GM23338 (cell line): ENCODE data around the gene CENPN. TPM values are rescaled to one million over a fixed set of nuclear protein-coding genes. Genes with fewer than 3 reads are reported as not detected.

ENCODE experiments used
- ATAC-seq: fragments of 200-7000 bp; cut with Tn5 transposase; 3 replicates; pipeline ENCODE4 v1.9.1; 2020
- DNase-seq: peaks from one replicate; pipeline ENCODE4 v3.0.0-alpha.2; 2015; ENCODE audit warnings: low spot score
- H2AFZ ChIP-seq: fragments of 200-600 bp; sonication (generic); 2 replicates; pipeline ENCODE4 v1.8.0; 2016; ENCODE audit warnings: antibody characterized with exemption, mild to moderate bottlenecking, moderate library complexity
- H3F3A ChIP-seq: fragments of 200-600 bp; sonication (generic); replicated peaks from 2 replicates; pipeline ENCODE4 v1.8.0; 2017; ENCODE audit warnings: antibody characterized with exemption, mixed run types, low read depth
- H3K27ac ChIP-seq: fragments of 200-600 bp; sonication (generic); 2 replicates; pipeline ENCODE4 v1.6.1; 2016; ENCODE audit warnings: low read depth
- H3K27me3 ChIP-seq: fragments of 200-600 bp; sonication (generic); 2 replicates; pipeline ENCODE4 v1.8.0; 2016; ENCODE audit warnings: mild to moderate bottlenecking, mixed run types, moderate library complexity; ENCODE audit not compliant: insufficient read depth
- H3K36me3 ChIP-seq: fragments of 200-600 bp; sonication (generic); 2 replicates; pipeline ENCODE4 v1.8.0; 2016; ENCODE audit warnings: mild to moderate bottlenecking; ENCODE audit not compliant: insufficient read depth
- H3K4me1 ChIP-seq: fragments of 200-600 bp; sonication (generic); 2 replicates; pipeline ENCODE4 v1.8.0; 2016; ENCODE audit warnings: mild to moderate bottlenecking, moderate library complexity; ENCODE audit not compliant: insufficient read depth
- H3K4me2 ChIP-seq: fragments of 200-600 bp; sonication (generic); 2 replicates; pipeline ENCODE4 v1.7.1; 2017; ENCODE audit warnings: mixed run types
- H3K4me3 ChIP-seq: fragments of 200-600 bp; sonication (generic); 2 replicates; pipeline ENCODE4 v1.6.1; 2016; ENCODE audit warnings: mixed run types
- H3K79me2 ChIP-seq: fragments of 200-600 bp; sonication (generic); replicated peaks from 2 replicates; pipeline ENCODE4 v1.8.0; 2017; ENCODE audit warnings: mild to moderate bottlenecking; ENCODE audit not compliant: insufficient read depth
- H3K9me2 ChIP-seq: fragments of 200-600 bp; sonication (generic); 2 replicates; pipeline ENCODE4 v1.8.0; 2017; ENCODE audit not compliant: insufficient read depth
- H4K20me1 ChIP-seq: fragments of 200-600 bp; sonication (generic); replicated peaks from 2 replicates; pipeline ENCODE4 v1.8.0; 2017; ENCODE audit warnings: mild to moderate bottlenecking; ENCODE audit not compliant: insufficient read depth
- H3K27ac Mint-ChIP-seq: 2 replicates; pipeline ENCODE4 v1.8.0; 2020; ENCODE audit warnings: inconsistent platforms, mild to moderate bottlenecking, moderate library complexity, mixed read lengths
- H3K27me3 Mint-ChIP-seq: 3 replicates; pipeline ENCODE4 v1.8.0; 2022; ENCODE audit warnings: low read depth, mild to moderate bottlenecking, moderate library complexity, mixed read lengths, inconsistent platforms; ENCODE audit not compliant: insufficient read depth, poor library complexity
- H3K36me3 Mint-ChIP-seq: 3 replicates; pipeline ENCODE4 v1.8.0; 2021; ENCODE audit warnings: low read depth, mild to moderate bottlenecking, inconsistent platforms, moderate library complexity, mixed read lengths
- H3K4me1 Mint-ChIP-seq: 3 replicates; pipeline ENCODE4 v1.8.0; 2020; ENCODE audit warnings: mild to moderate bottlenecking, inconsistent platforms, mixed read lengths
- H3K4me3 Mint-ChIP-seq: 3 replicates; pipeline ENCODE4 v1.8.0; 2021; ENCODE audit warnings: moderate library complexity, mild to moderate bottlenecking, inconsistent platforms, mixed read lengths
- H3K9me3 Mint-ChIP-seq: 3 replicates; pipeline ENCODE4 v1.8.0; 2020; ENCODE audit warnings: moderate library complexity, mild to moderate bottlenecking, inconsistent platforms, mixed read lengths
- CREB1 ChIP-seq: fragments of 250-450 bp; sonication (Bioruptor Pico); IDR thresholded peaks from 2 replicates; pipeline ENCODE4 v1.5.0; 2020; ENCODE audit warnings: low read depth, mild to moderate bottlenecking, moderate library complexity
- ETS1 ChIP-seq: IDR thresholded peaks from 2 replicates; pipeline ENCODE4 v1.6.1; 2016; ENCODE audit warnings: antibody characterized with exemption
- NANOG ChIP-seq: IDR thresholded peaks from 2 replicates; pipeline ENCODE4 v1.6.1; 2016; ENCODE audit warnings: antibody characterized with exemption, borderline replicate concordance
- POLR2AphosphoS5 ChIP-seq: IDR thresholded peaks from 2 replicates; pipeline ENCODE4 v1.6.1; 2016; ENCODE audit warnings: antibody characterized with exemption, low read depth
- STAT1 ChIP-seq: IDR thresholded peaks from one replicate; pipeline ENCODE4 v1.6.1; 2016; ENCODE audit warnings: antibody characterized with exemption; ENCODE audit not compliant: unreplicated experiment
- ZNF331 ChIP-seq: fragments of 250-450 bp; sonication (Bioruptor Pico); IDR thresholded peaks from 2 replicates; pipeline ENCODE4 v1.5.0; 2020; ENCODE audit warnings: low read depth, mild to moderate bottlenecking, moderate library complexity
- ZNF462 ChIP-seq: fragments of 250-450 bp; sonication (Bioruptor Pico); IDR thresholded peaks from 2 replicates; pipeline ENCODE4 v1.5.0; 2020; ENCODE audit warnings: mild to moderate bottlenecking, moderate library complexity
- long read RNA-seq: library from polyadenylated mRNA; unstranded; transcript quantifications from one replicate; pipeline ENCODE4 v2.0.0, GENCODE V29; 2020; ENCODE audit not compliant: unreplicated experiment
- polyA plus RNA-seq: library from polyadenylated mRNA; unstranded; fragments of >200 nt; fragmentation: Nextera tagmentation; extraction: Ambion mirVana; gene quantifications from 2 replicates; pipeline ENCODE4 v1.2.1, GENCODE V29; 2016
- total RNA-seq: library from RNA; depleted of rRNA; stranded (reverse); fragments of >200 nt; shearing (Covaris generic); gene quantifications from 2 replicates; pipeline ENCODE4 v1.2.3, GENCODE V29; 2014; rRNA removed

The CENPN gene
- 43.6 and 54.9 TPM in 2 replicates for total RNA-seq
- polyA plus RNA-seq = 59.0 and 80.8 TPM in 2 replicates
- long read RNA-seq, transcript CENPN-201 (7 exons, 1,398 nt) = major isoform, 36 of 58 reads
- long read RNA-seq, transcript CENPN-202 (11 exons, 2,481 nt) = minor isoform, 5 of 58 reads
- long read RNA-seq, partial matches to known transcripts = 6 of 58 reads
- long read RNA-seq, other reads (novel, unspliced or antisense) = 5 of 58 reads

DNA sequence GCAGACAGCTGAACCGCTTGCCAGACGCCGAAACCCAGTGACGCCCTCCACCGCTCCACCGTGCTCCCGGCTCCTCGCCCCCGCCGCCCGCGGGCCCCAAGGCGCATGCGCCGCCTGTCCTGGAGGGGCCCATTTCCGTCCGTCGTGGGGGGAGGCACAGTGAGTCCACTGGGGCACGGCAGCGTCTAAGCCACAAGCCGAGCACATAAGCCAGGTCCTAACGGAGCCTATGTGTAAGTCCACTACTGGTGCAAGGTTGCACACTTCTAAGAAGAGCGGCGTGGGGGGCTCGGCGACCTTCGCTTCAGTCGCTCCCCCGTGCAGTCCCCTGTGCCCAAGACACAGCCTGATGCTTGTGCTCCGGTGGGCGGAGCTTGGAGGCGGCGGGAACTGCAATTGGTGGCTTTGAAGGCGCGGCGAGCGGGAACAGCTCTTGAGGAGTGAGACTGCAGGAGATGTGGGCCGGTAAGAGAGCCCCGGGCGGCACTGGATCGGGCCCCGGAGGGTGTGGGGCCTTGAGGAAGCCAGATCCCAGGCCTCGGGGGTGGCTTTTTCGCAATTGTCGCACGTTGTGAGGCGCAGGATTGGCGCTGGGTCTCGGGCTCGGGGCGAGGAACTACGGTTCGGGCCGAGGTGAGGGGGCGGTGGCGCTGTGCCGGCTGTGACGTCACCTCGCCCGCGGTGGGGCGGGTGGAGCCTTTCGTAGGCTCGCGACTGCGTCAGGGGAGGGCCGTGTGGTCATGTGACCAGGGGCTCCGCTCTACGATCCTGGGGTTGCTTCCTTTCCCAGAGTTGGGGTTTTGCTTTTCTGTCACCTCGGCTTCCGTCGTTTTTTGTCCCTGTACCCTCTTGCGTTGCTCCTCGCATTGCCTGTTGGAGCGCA is at the start of gene CENPN, which contains the start of gene CMC2:
CENPN (plus strand) TSS at position 402 of the 883 bp plus-strand sequence. CDS start 4,726 bp downstream, outside the sequence.
CMC2 (minus strand) TSS at position 73 of the 883 bp plus-strand sequence. CDS start 9,491 bp downstream, outside the sequence.
- Mint-ChIP-seq H3K4me1 (peaks cover 22% of the 10 kb centered on the region), H3K27ac (peak within 1 kb of the TSS; percentile 100), H3K9me3 (no peaks in the 10 kb centered on the region), H3K36me3 (peaks cover 14% of the 10 kb centered on the region), H3K27me3 (peaks cover 7% of the 10 kb centered on the region), H3K4me3 (peak within 1 kb of the TSS; percentile 98)
- peak within 1 kb of the TSS; percentile 88 for H2AFZ ChIP-seq
- peak within 1 kb of the TSS; percentile 91 for H3K4me3 ChIP-seq
- H3K27ac ChIP-seq = peak within 1 kb of the TSS; percentile 99
- H3K36me3 ChIP-seq = no peaks in the 10 kb centered on the region
- H3F3A ChIP-seq = no peaks in the 10 kb centered on the region
- ATAC-seq (peak; percentile 90), DNase-seq (peak; percentile 98)
- H3K79me2 ChIP-seq = peaks cover 84% of the 10 kb centered on the region
- no peaks in the 10 kb centered on the region for H3K9me2 ChIP-seq
- peak within 1 kb of the TSS; percentile 89 for H3K4me2 ChIP-seq
- peaks cover 7% of the 10 kb centered on the region for H3K4me1 ChIP-seq
- TF ChIP-seq ZNF462 (no peak), NANOG (no peak), POLR2AphosphoS5 (peak; percentile 77), ETS1 (peak; percentile 8; the same call in 1 of the 2 replicates), ZNF331 (CRISPR knock-in tag) (no peak), CREB1 (CRISPR knock-in tag) (peak; percentile 98), STAT1 (no peak)
- peaks cover 9% of the 10 kb centered on the region; the same call in 1 of the 2 replicates for H4K20me1 ChIP-seq
- no peaks in the 10 kb centered on the region for H3K27me3 ChIP-seq
